ENCODE measurements around the gene DOCK4. TPM values are rescaled to one million over a fixed set of nuclear protein-coding genes. Genes with fewer than 3 reads are reported as not detected.

Gene DOCK4
- total RNA-seq, 1 experiment from 2014 or later, result 4.9 TPM

- Histone ChIP-seq H2BK5ac (ENCODE audit: insufficient read length, low read length) (no peak overlapping the region), H3K18ac (ENCODE audit: insufficient read length, low read depth, low read length) (no peak overlapping the region), H2BK15ac (ENCODE audit: low read depth, low read length) (no peak overlapping the region), H4K8ac (replicated peaks; ENCODE audit: insufficient read length, low read depth, low read length) (no peak overlapping the region), H3K23ac (ENCODE audit: insufficient read length, low read depth, low read length) (no peak overlapping the region), H2BK20ac (ENCODE audit: low read depth, low read length, poor library complexity, severe bottlenecking) (no peak overlapping the region), H2BK12ac (ENCODE audit: insufficient read length, low read depth, low read length) (no peak overlapping the region), H3T11ph (ENCODE audit: low read length) (no peak overlapping the region), H4K20me1 (ENCODE audit: control insufficient read depth, insufficient read depth, insufficient read length) (no peaks in the 10 kb centered on the region), H2AK5ac (ENCODE audit: insufficient read length, low read length) (no peak overlapping the region), H3K4ac (ENCODE audit: low read depth, low read length) (no peak overlapping the region), H3K27ac (ENCODE audit: insufficient read length, low read depth, low read length) (no peak overlapping the region), H3K79me2 (ENCODE audit: insufficient read depth, low read length) (no peaks in the 10 kb centered on the region; the same call in 1 of the 2 replicates), H3K9me3 (ENCODE audit: control insufficient read depth, low read depth, low read length) (no peaks in the 10 kb centered on the region), H2AFZ (ENCODE audit: low read length) (no peak overlapping the region), H3K23me2 (ENCODE audit: insufficient read length, low read depth, low read length, poor library complexity, severe bottlenecking) (no peaks in the 10 kb centered on the region), H3K9ac (ENCODE audit: extremely low read depth, insufficient read length, low read length) (no peak overlapping the region), H3K4me1 (ENCODE audit: insufficient read depth, low read length) (no peaks in the 10 kb centered on the region), H4K91ac (ENCODE audit: insufficient read length, low read depth, low read length) (no peak overlapping the region), H3K14ac (ENCODE audit: insufficient read depth, low read length) (no peak overlapping the region), H3K79me1 (ENCODE audit: insufficient read depth, low read depth, low read length, poor library complexity, severe bottlenecking) (no peaks in the 10 kb centered on the region), H3K4me2 (ENCODE audit: insufficient read depth, insufficient read length, low read length) (no peak overlapping the region), H2BK120ac (ENCODE audit: low read depth, low read length, poor library complexity, severe bottlenecking) (no peak overlapping the region), H3K56ac (ENCODE audit: insufficient read length, low read depth, low read length) (no peak overlapping the region), H4K5ac (ENCODE audit: insufficient read length, low read depth, low read length) (no peak overlapping the region), H3K27me3 (ENCODE audit: insufficient read depth, low read length) (no peaks in the 10 kb centered on the region)
- no CpG with 5 or more reads among the region's 1 CpG for WGBS (ENCODE audit: extremely low coverage, insufficient read length, low lambda C conversion rate)
- peaks cover 7 to 18% of the 10 kb centered on the region in 2 experiments; a peak in 3 of 4 replicates for H3K4me1 Mint-ChIP-seq
- no peak for DNase-seq
- H3K27me3 Mint-ChIP-seq (ENCODE audit: low read depth), result no peaks in the 10 kb centered on the region
- H3K36me3 Mint-ChIP-seq (ENCODE audit: insufficient read depth in 1 of 3, low read depth in 3 of 3), result peaks cover 0 to 2% (median 0%) of the 10 kb centered on the region in 3 experiments; a peak in 1 of 7 replicates
- no peak for TF ChIP-seq CTCF (conservative IDR thresholded peaks at IDR 0.05)
- no peak overlapping the region for H3K27ac Mint-ChIP-seq
- H3K4me3 Mint-ChIP-seq, result no peak overlapping the region
- H3K9me3 Mint-ChIP-seq, result no peaks in the 10 kb centered on the region
These were observed 167.8 kb downstream of the DOCK4 start for GRCh38 chr7:112038353-112038752.
